GM18867 (cell line): Measurements from ENCODE around the gene OR4A16.

Source experiments
- ATAC-seq: cut with Tn5 transposase; IDR thresholded peaks from one replicate; pipeline ENCODE4 v1.9.1; 2021; ENCODE audit warnings: mild to moderate bottlenecking, moderate library complexity; ENCODE audit not compliant: unreplicated experiment

OR4A16 gene

GRCh38 chr11:55342901-55343300 is at the start of gene OR4A16:
TSS of gene OR4A16 (plus strand) at chr11:55343201. CDS start at chr11:55343201, 0 bp downstream.
- ATAC-seq, result no peak

GRCh38 chr11:55324500-55324899 is 18.5 kb upstream of the OR4A16 start:
- no peak for ATAC-seq

GRCh38 chr11:55345306-55345705 is 2.3 kb downstream of the OR4A16 start:
- no peak for ATAC-seq

GRCh38 chr11:55349032-55349431 is 6.0 kb downstream of the OR4A16 start:
- ATAC-seq, result no peak

- ATAC-seq, result peak; percentile 59
Observed at GRCh38 chr11:55357560-55358184, 14.7 kb downstream of the OR4A16 start.

- ATAC-seq, result no peak
Observed at GRCh38 chr11:55367674-55368073, 24.7 kb downstream of the OR4A16 start, which contains the start of gene OR4A15. TSS of gene OR4A15 (plus strand) at chr11:55367974. CDS start at chr11:55367974, 0 bp downstream.
